Measurements from ENCODE around the gene ENPP7.

Gene ENPP7

DNA sequence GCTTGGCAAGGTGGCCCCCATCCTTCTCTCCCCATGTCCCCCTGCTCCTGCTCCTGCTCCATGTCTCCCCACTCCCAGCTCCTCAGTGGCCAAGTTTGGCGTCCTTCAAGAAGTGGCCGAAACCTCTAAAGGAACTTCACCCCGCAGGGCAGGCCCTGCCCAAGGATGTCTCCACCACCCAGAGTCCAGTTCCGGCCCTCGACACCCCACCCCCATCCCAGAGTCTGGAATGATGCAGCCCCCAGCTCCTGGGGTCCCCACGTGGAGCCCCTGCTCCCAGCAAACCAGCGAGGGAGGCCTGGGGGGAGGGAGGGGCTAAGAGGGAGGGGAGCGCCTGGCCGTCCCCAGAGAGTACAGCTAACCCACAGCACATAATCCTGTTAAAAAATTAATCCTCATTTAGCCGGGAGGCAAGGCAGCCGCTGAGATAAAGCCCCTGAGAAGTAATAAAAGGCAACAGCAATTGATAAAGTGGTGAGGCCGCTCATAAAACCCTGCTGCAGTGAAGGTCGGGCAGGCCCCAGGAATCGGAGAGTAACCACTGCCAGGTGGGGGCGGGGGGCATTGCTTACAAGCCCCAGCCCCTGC, 9.9 kb upstream of the ENPP7 start:
- TF ChIP-seq, protein P1, sequence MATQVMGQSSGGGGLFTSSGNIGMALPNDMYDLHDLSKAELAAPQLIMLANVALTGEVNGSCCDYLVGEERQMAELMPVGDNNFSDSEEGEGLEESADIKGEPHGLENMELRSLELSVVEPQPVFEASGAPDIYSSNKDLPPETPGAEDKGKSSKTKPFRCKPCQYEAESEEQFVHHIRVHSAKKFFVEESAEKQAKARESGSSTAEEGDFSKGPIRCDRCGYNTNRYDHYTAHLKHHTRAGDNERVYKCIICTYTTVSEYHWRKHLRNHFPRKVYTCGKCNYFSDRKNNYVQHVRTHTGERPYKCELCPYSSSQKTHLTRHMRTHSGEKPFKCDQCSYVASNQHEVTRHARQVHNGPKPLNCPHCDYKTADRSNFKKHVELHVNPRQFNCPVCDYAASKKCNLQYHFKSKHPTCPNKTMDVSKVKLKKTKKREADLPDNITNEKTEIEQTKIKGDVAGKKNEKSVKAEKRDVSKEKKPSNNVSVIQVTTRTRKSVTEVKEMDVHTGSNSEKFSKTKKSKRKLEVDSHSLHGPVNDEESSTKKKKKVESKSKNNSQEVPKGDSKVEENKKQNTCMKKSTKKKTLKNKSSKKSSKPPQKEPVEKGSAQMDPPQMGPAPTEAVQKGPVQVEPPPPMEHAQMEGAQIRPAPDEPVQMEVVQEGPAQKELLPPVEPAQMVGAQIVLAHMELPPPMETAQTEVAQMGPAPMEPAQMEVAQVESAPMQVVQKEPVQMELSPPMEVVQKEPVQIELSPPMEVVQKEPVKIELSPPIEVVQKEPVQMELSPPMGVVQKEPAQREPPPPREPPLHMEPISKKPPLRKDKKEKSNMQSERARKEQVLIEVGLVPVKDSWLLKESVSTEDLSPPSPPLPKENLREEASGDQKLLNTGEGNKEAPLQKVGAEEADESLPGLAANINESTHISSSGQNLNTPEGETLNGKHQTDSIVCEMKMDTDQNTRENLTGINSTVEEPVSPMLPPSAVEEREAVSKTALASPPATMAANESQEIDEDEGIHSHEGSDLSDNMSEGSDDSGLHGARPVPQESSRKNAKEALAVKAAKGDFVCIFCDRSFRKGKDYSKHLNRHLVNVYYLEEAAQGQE (IDR thresholded peaks at IDR 0.05; ENCODE audit: insufficient read depth in 1 of 2, low read depth in 2 of 2, low read length in 2 of 2) = no peak
- TF ChIP-seq POLR2AphosphoS5 (IDR thresholded peaks at IDR 0.05; ENCODE audit: low read depth, low read length) (no peak), TAF1 (IDR thresholded peaks at IDR 0.05; ENCODE audit: borderline replicate concordance, insufficient read depth, low read length) (no peak), FOXP2 (optimal IDR thresholded peaks at IDR 0.05; ENCODE audit: borderline replicate concordance, extremely low read depth, extremely low read length, insufficient read depth) (no peak), SIN3A (IDR thresholded peaks at IDR 0.05; ENCODE audit: borderline replicate concordance, insufficient read depth, low read length) (no peak)

- TF ChIP-seq FOXP2 (optimal IDR thresholded peaks at IDR 0.05; ENCODE audit: borderline replicate concordance, extremely low read depth, extremely low read length, insufficient read depth) (no peak), POLR2AphosphoS5 (IDR thresholded peaks at IDR 0.05; ENCODE audit: low read depth, low read length) (no peak), TAF1 (IDR thresholded peaks at IDR 0.05; ENCODE audit: borderline replicate concordance, insufficient read depth, low read length) (no peak), SIN3A (IDR thresholded peaks at IDR 0.05; ENCODE audit: borderline replicate concordance, insufficient read depth, low read length) (no peak)
- TF ChIP-seq, protein P1 (IDR thresholded peaks at IDR 0.05; ENCODE audit: insufficient read depth in 1 of 2, low read depth in 2 of 2, low read length in 2 of 2) = no peak
Measured at GRCh38 chr17:79721993-79722671, 8.6 kb upstream of the ENPP7 start.

DNA sequence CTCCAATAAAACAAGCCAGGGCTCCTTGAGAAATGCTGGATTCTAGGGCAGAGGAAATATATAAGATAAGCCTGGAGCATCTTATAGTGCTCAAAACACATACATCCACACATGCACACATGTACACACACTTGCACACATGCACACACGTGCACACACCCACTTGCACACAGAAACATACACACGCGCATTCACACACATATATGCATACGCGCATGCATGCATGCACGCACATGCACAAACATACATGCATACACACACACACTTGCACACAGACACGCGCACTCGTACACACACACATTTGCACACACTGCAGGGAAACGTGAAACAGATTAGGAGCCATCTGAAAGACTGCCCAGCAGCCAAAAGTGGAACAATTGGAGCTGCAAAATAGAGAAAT, 8.0 kb upstream of the ENPP7 start:
- no peak for TF ChIP-seq FOXP2 (optimal IDR thresholded peaks at IDR 0.05; ENCODE audit: borderline replicate concordance, extremely low read depth, extremely low read length, insufficient read depth)
- no peak for TF ChIP-seq POLR2AphosphoS5 (IDR thresholded peaks at IDR 0.05; ENCODE audit: low read depth, low read length)
- TF ChIP-seq SIN3A (IDR thresholded peaks at IDR 0.05; ENCODE audit: borderline replicate concordance, insufficient read depth, low read length) = no peak
- TF ChIP-seq, protein P1 (IDR thresholded peaks at IDR 0.05; ENCODE audit: insufficient read depth in 1 of 2, low read depth in 2 of 2, low read length in 2 of 2) = no peak
- TF ChIP-seq TAF1 (IDR thresholded peaks at IDR 0.05; ENCODE audit: borderline replicate concordance, insufficient read depth, low read length) = no peak

GRCh38 chr17:79728169-79728907, 2.4 kb upstream of the ENPP7 start:
- TF ChIP-seq POLR2AphosphoS5 (IDR thresholded peaks at IDR 0.05; ENCODE audit: low read depth, low read length) = no peak
- TF ChIP-seq, protein P1 (IDR thresholded peaks at IDR 0.05; ENCODE audit: insufficient read depth in 1 of 2, low read depth in 2 of 2, low read length in 2 of 2) = no peak
- no peak for TF ChIP-seq TAF1 (IDR thresholded peaks at IDR 0.05; ENCODE audit: borderline replicate concordance, insufficient read depth, low read length)
- no peak for TF ChIP-seq FOXP2 (optimal IDR thresholded peaks at IDR 0.05; ENCODE audit: borderline replicate concordance, extremely low read depth, extremely low read length, insufficient read depth)
- no peak for TF ChIP-seq SIN3A (IDR thresholded peaks at IDR 0.05; ENCODE audit: borderline replicate concordance, insufficient read depth, low read length)
